Measurements from ENCODE around the gene OTUD1. TPM values are rescaled to one million over a fixed set of nuclear protein-coding genes. Genes with fewer than 3 reads are reported as not detected.

OTUD1 gene
- total and polyA plus RNA-seq, 2 donors (not counting 1 experiment from before 2014, with no cell fraction given): 3.7 to 6.8 TPM

DNA sequence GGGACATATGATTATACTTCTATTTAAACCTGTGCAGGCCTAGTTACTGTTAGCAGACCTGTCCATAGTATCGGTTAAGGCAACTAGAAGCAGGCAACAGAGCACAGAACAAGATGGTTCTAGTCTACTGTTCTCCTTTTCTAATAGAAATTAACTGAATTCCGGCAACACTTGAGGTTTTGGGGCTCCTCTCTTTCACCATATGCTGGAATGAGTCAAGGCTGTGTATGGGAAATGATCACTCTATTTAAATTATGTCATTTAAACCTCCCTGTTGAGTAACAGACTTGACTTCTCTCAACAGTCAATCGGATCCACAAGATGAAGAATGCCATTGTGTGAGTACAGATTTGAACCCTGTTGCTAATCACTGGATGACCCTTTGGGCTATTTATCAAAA lies 6.2 kb upstream of the OTUD1 start:
- Histone ChIP-seq H2AFZ (ENCODE audit: low read length) (no peak overlapping the region), H3K79me2 (ENCODE audit: control insufficient read depth, insufficient read depth, low read length) (no peaks in the 10 kb centered on the region), H3K4me1 (ENCODE audit: control insufficient read depth, extremely low read depth, insufficient read depth, low read length) (no peaks in the 10 kb centered on the region), H3K27me3 (ENCODE audit: control insufficient read depth, insufficient read depth, low read length) (no peaks in the 10 kb centered on the region), H3K27ac (ENCODE audit: insufficient read depth, low read length) (no peak overlapping the region), H4K20me1 (ENCODE audit: control insufficient read depth, extremely low read depth, insufficient read depth, low read length) (no peaks in the 10 kb centered on the region), H3K9ac (ENCODE audit: insufficient read depth, low read length) (no peak overlapping the region), H3K36me3 (ENCODE audit: control insufficient read depth, insufficient read depth, low read length) (no peaks in the 10 kb centered on the region), H3K4me2 (ENCODE audit: extremely low read depth, insufficient read depth, low read length) (no peak overlapping the region), H3K9me3 (ENCODE audit: control insufficient read depth, insufficient read depth, low read depth, low read length) (no peaks in the 10 kb centered on the region), H3K4me3 (replicated peaks in 1 of 4; ENCODE audit: control extremely low read depth in 1 of 4, insufficient read depth in 1 of 4, low read depth in 3 of 4, low read length in 4 of 4) (no peak overlapping the region)
- DNase-seq (ENCODE audit: low read depth in 2 of 2): no peak
- TF ChIP-seq, protein P1, sequence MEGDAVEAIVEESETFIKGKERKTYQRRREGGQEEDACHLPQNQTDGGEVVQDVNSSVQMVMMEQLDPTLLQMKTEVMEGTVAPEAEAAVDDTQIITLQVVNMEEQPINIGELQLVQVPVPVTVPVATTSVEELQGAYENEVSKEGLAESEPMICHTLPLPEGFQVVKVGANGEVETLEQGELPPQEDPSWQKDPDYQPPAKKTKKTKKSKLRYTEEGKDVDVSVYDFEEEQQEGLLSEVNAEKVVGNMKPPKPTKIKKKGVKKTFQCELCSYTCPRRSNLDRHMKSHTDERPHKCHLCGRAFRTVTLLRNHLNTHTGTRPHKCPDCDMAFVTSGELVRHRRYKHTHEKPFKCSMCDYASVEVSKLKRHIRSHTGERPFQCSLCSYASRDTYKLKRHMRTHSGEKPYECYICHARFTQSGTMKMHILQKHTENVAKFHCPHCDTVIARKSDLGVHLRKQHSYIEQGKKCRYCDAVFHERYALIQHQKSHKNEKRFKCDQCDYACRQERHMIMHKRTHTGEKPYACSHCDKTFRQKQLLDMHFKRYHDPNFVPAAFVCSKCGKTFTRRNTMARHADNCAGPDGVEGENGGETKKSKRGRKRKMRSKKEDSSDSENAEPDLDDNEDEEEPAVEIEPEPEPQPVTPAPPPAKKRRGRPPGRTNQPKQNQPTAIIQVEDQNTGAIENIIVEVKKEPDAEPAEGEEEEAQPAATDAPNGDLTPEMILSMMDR (conservative IDR thresholded peaks at IDR 0.05 in 1 of 2, IDR thresholded peaks at IDR 0.05 in 1 of 2; ENCODE audit: low read depth in 1 of 2, low read length in 2 of 2): no peak
- no peak for TF ChIP-seq EZH2 (IDR thresholded peaks at IDR 0.05; ENCODE audit: low read length, missing control alignments)

GRCh38 chr10:23433701-23434100 lies 5.2 kb upstream of the OTUD1 start:
- no peak overlapping the region for H3K9ac ChIP-seq (ENCODE audit: insufficient read depth, low read length)
- H3K4me1 ChIP-seq (ENCODE audit: control insufficient read depth, extremely low read depth, insufficient read depth, low read length): no peaks in the 10 kb centered on the region
- H3K79me2 ChIP-seq (ENCODE audit: control insufficient read depth, insufficient read depth, low read length): no peaks in the 10 kb centered on the region
- H3K4me2 ChIP-seq (ENCODE audit: extremely low read depth, insufficient read depth, low read length): no peak overlapping the region
- no peaks in the 10 kb centered on the region for H3K27me3 ChIP-seq (ENCODE audit: control insufficient read depth, insufficient read depth, low read length)
- no peaks in the 10 kb centered on the region for H3K9me3 ChIP-seq (ENCODE audit: control insufficient read depth, insufficient read depth, low read depth, low read length)
- no peak for DNase-seq (ENCODE audit: low read depth in 2 of 2)
- H4K20me1 ChIP-seq (ENCODE audit: control insufficient read depth, extremely low read depth, insufficient read depth, low read length): no peaks in the 10 kb centered on the region
- TF ChIP-seq, protein P1 (conservative IDR thresholded peaks at IDR 0.05 in 1 of 2, IDR thresholded peaks at IDR 0.05 in 1 of 2; ENCODE audit: low read depth in 1 of 2, low read length in 2 of 2): no peak
- TF ChIP-seq EZH2 (IDR thresholded peaks at IDR 0.05; ENCODE audit: low read length, missing control alignments): no peak
- no peaks in the 10 kb centered on the region for H3K36me3 ChIP-seq (ENCODE audit: control insufficient read depth, insufficient read depth, low read length)
- no peak overlapping the region for H2AFZ ChIP-seq (ENCODE audit: low read length)
- H3K4me3 ChIP-seq (replicated peaks in 1 of 4; ENCODE audit: control extremely low read depth in 1 of 4, insufficient read depth in 1 of 4, low read depth in 3 of 4, low read length in 4 of 4): no peak overlapping the region
- no peak overlapping the region for H3K27ac ChIP-seq (ENCODE audit: insufficient read depth, low read length)

- Histone ChIP-seq H2AFZ (ENCODE audit: low read length) (no peak overlapping the region), H3K27ac (ENCODE audit: insufficient read depth, low read length) (no peak overlapping the region), H3K9ac (ENCODE audit: insufficient read depth, low read length) (no peak overlapping the region)
These were observed 3.5 kb upstream of the OTUD1 start for GRCh38 chr10:23435378-23435777.

More at GRCh38 chr10:23435378-23435777, 3.5 kb upstream of the OTUD1 start:
- H3K4me3 ChIP-seq (replicated peaks in 1 of 4; ENCODE audit: control extremely low read depth in 1 of 4, insufficient read depth in 1 of 4, low read depth in 3 of 4, low read length in 4 of 4): no peak overlapping the region
- no peaks in the 10 kb centered on the region for H4K20me1 ChIP-seq (ENCODE audit: control insufficient read depth, extremely low read depth, insufficient read depth, low read length)
- H3K4me1 ChIP-seq (ENCODE audit: control insufficient read depth, extremely low read depth, insufficient read depth, low read length): no peaks in the 10 kb centered on the region
- H3K79me2 ChIP-seq (ENCODE audit: control insufficient read depth, insufficient read depth, low read length): peaks cover 3% of the 10 kb centered on the region
- no peaks in the 10 kb centered on the region for H3K36me3 ChIP-seq (ENCODE audit: control insufficient read depth, insufficient read depth, low read length)
- H3K9me3 ChIP-seq (ENCODE audit: control insufficient read depth, insufficient read depth, low read depth, low read length): no peaks in the 10 kb centered on the region
- DNase-seq (ENCODE audit: low read depth in 2 of 2): no peak
- no peak overlapping the region for H3K4me2 ChIP-seq (ENCODE audit: extremely low read depth, insufficient read depth, low read length)
- TF ChIP-seq EZH2 (IDR thresholded peaks at IDR 0.05; ENCODE audit: low read length, missing control alignments): no peak
- TF ChIP-seq, protein P1 (conservative IDR thresholded peaks at IDR 0.05 in 1 of 2, IDR thresholded peaks at IDR 0.05 in 1 of 2; ENCODE audit: low read depth in 1 of 2, low read length in 2 of 2): no peak
- no peaks in the 10 kb centered on the region for H3K27me3 ChIP-seq (ENCODE audit: control insufficient read depth, insufficient read depth, low read length)

Measured in fibroblast of lung (primary cell).